Measurements from ENCODE around the gene PIKFYVE. TPM values are rescaled to one million over a fixed set of nuclear protein-coding genes. Genes with fewer than 3 reads are reported as not detected.
"Not testable (repeated sequence)": the region's sequence is repeated elsewhere in the genome, so short reads cannot be mapped to it uniquely, and the experiment has no call there.

The PIKFYVE gene, protein sequence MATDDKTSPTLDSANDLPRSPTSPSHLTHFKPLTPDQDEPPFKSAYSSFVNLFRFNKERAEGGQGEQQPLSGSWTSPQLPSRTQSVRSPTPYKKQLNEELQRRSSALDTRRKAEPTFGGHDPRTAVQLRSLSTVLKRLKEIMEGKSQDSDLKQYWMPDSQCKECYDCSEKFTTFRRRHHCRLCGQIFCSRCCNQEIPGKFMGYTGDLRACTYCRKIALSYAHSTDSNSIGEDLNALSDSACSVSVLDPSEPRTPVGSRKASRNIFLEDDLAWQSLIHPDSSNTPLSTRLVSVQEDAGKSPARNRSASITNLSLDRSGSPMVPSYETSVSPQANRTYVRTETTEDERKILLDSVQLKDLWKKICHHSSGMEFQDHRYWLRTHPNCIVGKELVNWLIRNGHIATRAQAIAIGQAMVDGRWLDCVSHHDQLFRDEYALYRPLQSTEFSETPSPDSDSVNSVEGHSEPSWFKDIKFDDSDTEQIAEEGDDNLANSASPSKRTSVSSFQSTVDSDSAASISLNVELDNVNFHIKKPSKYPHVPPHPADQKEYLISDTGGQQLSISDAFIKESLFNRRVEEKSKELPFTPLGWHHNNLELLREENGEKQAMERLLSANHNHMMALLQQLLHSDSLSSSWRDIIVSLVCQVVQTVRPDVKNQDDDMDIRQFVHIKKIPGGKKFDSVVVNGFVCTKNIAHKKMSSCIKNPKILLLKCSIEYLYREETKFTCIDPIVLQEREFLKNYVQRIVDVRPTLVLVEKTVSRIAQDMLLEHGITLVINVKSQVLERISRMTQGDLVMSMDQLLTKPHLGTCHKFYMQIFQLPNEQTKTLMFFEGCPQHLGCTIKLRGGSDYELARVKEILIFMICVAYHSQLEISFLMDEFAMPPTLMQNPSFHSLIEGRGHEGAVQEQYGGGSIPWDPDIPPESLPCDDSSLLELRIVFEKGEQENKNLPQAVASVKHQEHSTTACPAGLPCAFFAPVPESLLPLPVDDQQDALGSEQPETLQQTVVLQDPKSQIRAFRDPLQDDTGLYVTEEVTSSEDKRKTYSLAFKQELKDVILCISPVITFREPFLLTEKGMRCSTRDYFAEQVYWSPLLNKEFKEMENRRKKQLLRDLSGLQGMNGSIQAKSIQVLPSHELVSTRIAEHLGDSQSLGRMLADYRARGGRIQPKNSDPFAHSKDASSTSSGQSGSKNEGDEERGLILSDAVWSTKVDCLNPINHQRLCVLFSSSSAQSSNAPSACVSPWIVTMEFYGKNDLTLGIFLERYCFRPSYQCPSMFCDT (N-terminal part only)
- 37.4 and 40.2 TPM in 2 replicates for total RNA-seq

DNA sequence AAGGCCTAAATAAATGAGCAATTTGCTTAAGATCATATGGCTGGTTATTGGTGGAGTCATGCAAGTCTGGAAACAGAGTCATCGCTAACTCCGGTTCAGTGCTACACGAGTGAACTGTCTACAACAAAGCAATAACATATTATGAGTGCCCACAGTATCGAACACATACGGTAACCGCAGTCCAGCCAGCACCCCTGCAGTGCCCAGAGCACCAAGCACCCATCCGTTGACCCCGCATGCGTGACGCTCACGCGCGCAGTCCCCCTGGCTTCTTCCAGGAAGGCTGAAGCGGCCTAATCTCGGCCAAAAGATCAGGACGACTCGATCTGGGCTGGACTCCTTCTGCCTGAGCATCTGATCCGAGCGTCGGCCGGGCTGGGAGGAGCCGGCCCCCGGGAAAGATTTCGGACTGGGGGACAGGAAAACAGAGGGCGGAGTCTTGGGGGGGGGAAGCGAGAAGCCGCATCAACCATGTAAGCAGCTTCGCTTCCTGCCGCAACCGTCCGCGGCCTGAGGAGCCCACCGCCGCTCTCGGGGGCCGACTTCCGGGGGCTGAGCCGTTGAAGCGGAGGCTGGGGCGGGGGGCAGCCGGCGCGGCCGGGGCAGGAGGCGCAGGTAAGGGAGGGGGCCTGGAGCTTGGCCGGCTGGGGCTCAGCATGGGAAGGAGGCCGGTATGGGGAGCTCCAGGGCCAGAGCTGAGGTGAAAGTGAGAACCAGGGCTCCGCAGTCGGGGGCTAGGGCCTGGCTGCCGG, at the start of gene PIKFYVE:
Gene PIKFYVE (plus strand): TSS at position 455 of the 752 bp plus-strand sequence. CDS start 5,265 bp downstream, outside the sequence.
- intact Hi-C loops (cut with micrococcal nuclease): loop anchor here (1.0 to 10.0 kb wide), 13 partner anchors 12 to 1737 kb away; partner anchors contain the start of genes CCNYL1, CREB1, FASTKD2 and FZD5

DNA sequence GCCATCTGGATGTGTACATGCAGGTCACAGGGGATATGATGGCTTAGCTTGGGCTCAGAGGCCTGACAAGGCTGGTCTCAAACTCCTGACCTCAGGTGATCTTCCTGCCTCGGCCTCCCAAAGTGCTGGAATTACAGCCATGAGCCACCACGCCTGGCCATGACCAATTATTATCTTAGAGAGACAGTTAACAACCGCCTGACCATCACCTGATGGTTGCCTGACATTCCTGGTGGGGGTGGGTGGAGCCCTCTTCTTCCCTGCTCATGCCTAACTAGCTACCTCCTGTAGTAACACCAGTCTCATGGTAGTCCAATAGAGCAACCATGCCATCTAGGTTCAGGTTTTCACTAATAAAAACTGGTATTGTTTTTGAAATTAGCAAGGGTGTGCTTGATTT, 44.2 kb upstream of the PIKFYVE start:
- intact Hi-C loops (cut with micrococcal nuclease): not testable (repeated sequence)

DNA sequence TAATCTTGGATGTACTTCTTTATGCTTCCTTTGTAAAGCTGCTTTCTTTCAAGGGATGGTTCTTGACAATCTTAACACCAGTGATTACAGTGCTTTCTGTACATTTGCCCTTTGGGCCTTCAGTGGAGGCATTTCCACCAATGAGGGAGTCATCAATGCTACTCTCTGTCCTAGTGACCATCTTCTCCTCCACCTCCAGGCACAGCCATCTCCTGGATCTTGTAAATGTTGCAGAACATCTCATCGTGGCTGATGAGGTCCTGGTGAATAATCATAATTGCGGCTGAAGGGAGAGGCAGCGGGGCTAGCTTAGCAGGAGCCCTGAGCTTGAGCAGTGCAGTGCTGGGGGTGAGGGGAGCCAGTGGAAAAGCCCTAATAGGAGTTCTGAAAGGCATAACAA, 43.7 kb upstream of the PIKFYVE start:
- intact Hi-C loops (cut with micrococcal nuclease): no loop called here

DNA sequence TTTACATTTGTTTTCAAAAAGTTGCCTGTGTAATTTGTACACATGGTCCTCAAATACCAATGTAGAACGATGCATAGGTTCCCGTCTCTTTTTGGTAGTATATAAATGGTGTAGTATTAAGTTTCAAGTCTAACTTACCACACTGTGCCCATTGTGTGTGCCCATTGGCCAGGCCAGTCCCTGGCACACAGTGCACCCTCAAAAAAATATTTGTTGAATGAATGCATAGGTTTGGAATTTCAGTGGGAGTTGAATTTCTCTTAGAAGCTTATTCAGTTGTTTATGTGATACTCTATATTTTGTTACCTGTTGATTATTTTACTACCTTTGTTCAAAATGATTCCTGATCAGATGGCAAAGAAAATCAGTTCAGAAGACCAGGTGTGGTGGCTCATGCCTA, 41.3 kb upstream of the PIKFYVE start:
- intact Hi-C loops (cut with micrococcal nuclease): no loop called here

DNA sequence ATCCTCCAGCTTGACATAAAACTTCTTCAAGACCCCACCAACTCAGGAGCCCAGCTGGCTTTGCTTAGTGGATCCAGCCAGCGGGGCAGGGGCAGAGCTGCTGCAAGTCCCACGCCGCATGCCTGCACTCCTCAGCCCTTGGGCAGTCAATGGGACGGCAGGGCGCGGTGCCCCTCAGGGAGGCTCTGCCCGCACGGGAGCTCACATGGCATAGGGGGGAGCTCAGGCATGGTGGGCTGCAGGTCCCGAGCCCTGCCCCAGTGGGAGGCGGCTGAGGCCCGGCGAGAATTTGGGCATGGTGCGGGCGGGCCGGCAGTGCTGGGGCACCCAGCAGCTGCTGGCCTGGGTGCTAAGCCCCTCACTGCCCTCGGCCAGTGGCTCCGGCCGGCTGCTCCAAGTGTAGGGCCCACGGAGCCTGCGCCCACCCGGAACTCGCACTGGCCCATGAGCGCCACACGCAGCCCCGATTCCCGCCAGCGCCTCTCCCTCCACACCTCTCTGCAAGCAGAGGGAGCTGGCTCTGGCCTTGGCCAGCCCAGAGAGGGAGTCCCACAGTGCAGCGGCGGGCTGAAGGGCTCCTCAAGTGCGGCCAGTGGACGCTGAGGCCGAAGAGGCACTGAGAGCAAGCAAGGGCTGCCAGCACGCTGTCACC, 38.3 kb upstream of the PIKFYVE start:
- intact Hi-C loops (cut with micrococcal nuclease): no loop called here

DNA sequence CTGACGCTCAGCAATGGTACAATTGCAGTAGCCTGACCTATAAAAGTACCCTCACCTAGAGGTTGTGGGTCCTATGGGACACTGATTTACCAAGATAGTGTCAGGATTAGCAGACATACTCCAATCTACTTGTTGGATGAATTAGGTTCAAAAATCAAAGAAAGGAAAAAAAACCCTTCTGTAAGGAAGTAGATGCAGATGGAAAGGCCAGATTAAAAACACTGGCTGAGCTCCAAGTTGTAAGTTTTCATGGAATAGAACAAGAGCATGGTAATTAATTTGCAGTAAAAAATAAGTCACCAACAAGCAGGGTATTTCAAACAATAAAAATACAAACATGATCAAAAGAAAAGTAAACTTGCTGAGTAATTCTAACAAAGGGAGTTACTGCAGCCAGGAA, 37.6 kb upstream of the PIKFYVE start:
- intact Hi-C loops (cut with micrococcal nuclease): no loop called here

DNA sequence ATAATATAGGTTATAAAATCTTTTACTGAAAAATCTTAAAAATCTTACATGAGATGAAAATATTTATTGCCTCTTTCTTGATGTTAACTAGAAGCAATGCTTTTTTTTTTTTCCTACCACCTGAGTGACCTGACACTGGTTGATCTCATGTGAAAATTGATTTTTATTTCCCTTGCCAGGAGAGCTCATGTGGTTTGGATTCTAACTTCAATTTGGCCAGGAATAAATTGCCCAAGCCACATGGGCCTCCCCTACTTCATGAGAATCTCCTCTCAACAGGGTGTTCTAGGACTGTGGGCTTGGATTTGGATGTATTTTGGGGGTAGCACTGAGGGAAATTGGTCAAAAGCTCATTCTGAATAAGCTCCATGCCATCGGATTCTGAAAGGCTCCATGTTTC, 31.3 kb upstream of the PIKFYVE start:
- intact Hi-C loops (cut with micrococcal nuclease): no loop called here

DNA sequence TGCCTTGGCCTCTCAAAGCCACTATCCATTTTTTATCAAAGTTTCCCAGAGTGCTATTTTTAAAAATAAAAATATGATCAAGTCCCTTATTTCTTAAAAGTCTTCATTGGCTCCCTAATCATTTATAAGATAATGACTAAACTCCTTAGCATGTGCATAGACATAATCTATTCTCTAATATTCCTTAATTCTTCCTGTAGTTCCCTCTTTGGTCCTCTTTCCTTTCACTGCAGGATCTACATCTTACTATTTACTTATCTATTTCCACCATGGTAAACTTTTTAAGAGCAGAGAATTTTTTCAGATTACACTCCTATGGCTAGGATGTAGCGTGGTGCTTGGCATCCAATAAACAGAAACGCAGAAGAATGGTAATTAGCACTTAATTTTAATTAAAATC, 30.2 kb upstream of the PIKFYVE start:
- intact Hi-C loops (cut with micrococcal nuclease): no loop called here

DNA sequence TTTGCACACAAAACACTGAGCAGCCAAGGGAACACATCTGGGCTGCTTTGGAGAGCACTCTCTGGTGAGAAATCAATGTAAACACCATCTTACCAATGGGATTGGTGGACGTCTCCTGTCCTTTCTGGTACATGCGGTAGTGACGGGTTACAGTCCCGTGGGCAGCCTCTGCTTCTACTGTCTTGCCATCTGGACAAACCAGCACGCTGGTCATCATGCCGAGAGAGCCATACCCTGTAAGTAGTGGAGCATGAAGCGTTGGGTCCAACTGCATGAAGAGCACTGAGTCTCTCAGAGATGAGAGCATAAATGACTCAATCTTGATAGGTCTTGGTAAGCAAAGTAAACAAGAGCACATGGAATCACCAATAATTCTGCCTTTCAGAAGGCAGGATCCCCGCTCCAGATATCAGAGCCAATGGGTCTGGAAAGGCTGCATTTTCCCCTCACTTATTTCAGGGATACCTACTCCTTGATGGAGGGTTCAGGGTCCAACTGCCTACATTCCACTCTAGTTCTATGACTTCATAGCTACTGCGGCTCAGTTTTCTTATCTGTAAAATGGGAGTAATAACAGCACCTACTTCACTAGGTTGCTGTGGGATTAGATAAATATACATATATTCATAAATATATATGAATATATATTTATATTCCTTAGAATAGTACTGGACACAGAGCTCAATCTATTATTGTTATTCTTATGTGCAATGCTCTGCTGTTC, 26.1 kb upstream of the PIKFYVE start:
- intact Hi-C loops (cut with micrococcal nuclease): no loop called here

DNA sequence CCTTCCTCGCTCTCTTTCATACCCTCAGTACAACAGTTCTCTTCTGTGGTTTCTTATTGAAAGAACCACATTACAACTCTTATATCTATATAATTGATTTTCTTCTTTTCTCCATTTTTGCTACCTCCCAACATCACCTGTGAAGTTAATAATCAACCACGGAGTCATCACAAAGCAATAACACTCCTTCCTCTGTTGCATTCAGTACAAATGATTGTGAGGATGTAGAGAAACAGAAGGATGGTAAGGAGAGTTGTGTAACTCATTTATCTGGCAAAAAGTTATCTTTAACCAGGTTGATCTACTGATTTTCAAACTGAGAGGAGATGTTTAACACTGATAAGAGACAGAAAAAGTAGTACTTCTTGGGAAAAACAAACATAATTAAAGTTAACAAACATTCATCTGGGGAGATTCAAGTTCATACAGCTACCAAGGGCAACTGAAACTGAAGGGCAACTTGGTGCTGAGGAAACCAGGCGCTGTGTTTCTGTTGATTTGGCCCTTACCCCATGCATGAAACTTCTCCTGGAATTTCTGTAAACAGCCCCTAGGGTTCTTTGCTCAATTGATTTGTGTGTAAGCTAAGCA, 25.3 kb upstream of the PIKFYVE start:
- intact Hi-C loops (cut with micrococcal nuclease): no loop called here

DNA sequence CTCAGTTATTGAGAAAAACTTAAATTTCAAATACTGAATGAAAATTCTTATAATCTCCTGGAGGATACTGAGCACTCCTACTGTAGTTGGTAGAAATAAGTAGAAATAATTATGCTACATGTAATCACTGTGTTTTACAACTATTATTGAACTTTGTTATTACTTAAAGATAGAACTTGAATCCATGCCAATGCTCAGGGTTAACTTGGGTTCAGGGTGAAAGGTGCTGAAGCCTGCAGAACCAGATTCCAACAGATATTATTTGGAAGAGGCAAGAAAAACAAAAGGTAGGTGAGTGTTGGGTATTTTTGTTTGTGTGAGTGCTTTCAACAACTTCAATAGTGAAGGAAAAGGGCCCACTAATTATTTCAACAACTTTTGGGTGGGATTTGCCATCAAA, 21.6 kb upstream of the PIKFYVE start:
- intact Hi-C loops (cut with micrococcal nuclease): no loop called here

DNA sequence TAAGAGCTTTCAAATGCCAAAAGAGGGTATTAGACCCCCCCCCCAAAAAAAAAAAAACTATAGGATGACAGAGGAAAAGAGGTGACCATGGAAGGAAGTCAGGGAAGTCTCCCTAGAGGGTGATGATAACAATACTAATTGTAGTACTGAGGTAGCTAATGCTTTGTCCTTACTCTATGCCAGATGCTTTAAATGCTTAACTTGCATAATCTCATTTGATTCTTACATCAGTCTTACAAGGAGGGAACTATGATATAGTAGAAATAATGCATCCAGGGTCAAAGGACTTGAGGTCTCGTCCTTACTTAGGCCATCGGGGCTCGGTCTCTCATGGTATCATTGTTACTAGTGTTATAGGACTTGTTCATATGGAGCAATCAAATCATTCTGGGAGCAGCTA, 20.3 kb upstream of the PIKFYVE start:
- intact Hi-C loops (cut with micrococcal nuclease): no loop called here

DNA sequence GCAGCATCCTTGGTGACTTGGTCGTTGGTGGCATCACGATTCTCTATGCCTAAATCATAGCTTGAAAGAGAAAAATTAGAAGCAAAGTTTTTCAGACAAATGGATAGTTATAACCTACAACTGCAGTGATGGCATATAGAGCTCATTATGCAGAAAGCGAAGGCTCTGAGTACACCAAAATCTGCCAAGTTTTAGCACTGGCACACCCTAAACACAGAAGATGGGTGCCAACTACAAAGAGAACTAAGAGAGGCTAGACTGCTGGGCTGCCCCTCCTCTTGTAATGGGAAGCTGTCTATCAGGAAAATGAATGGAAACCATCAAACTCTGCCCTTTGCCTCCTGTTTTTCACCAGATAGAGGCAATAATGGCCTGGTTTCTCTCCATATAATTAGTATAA, 17.5 kb upstream of the PIKFYVE start:
- intact Hi-C loops (cut with micrococcal nuclease): loop anchor here (1.0 kb wide), 1 partner anchor 46 kb away; no protein-coding TSS in a partner anchor

DNA sequence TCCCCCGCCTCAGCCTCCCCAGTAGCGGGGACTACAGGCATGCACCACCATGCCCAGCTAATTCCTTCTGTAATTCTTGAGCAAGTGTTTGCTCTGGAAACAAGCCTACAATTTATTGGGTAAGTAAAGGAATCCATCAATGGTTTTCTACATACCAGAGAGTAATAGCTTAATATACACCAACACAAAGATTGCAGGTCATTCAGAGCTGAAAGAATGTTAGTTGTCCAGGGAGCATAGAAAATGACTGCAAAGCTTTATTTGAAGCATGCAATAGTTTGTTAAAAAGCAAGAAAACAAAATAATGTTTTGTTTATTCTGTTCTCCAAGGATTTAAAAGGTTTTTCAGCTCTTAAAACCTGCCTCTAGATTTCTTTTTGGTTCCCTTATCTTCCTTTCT, 16.8 kb upstream of the PIKFYVE start:
- intact Hi-C loops (cut with micrococcal nuclease): no loop called here

DNA sequence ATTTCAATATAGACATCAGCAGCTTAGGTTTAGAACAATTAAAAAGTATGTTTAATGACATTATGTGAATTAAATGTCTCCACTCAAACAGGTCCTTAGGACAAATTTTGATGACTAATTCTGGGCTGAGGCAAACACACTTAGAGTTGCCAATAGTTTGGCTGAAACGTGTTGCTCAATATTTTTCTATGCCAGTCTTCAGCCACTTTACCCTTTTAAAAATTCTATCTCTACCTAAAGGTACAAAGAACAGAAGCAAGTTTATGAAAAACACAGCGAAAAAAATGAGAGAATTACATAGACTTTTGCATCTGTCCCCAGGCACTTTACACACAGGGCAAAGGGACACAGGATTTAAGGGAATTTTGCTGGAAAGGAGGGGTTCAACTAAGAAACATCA, 15.7 kb upstream of the PIKFYVE start:
- intact Hi-C loops (cut with micrococcal nuclease): loop anchor here (5.0 to 10.0 kb wide), 2 partner anchors 1483 to 1976 kb away; partner anchors contain the start of genes FASTKD2, MDH1B and ZDBF2

DNA sequence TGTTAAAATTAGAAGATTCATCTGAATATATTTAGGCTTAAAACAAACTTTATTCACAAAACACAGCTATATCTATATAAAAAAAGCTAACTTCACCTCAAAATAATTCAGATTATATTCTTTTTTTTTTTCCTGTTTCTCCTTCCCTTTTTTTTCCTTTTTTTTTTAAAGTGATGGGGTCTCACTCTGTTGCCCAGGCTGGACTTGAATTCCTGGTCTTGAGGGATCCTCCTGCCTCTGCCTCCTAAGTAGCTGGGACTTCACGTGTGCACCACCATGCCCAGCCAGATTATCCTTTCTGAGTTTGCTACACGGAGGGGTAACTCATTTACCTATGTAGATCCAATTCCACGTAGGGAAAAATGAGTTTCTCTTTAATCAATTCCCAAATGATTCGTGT, 15.0 kb upstream of the PIKFYVE start:
- intact Hi-C loops (cut with micrococcal nuclease): loop anchor here (5.0 to 10.0 kb wide), 2 partner anchors 1484 to 1976 kb away; partner anchors contain the start of genes FASTKD2, MDH1B and ZDBF2

DNA sequence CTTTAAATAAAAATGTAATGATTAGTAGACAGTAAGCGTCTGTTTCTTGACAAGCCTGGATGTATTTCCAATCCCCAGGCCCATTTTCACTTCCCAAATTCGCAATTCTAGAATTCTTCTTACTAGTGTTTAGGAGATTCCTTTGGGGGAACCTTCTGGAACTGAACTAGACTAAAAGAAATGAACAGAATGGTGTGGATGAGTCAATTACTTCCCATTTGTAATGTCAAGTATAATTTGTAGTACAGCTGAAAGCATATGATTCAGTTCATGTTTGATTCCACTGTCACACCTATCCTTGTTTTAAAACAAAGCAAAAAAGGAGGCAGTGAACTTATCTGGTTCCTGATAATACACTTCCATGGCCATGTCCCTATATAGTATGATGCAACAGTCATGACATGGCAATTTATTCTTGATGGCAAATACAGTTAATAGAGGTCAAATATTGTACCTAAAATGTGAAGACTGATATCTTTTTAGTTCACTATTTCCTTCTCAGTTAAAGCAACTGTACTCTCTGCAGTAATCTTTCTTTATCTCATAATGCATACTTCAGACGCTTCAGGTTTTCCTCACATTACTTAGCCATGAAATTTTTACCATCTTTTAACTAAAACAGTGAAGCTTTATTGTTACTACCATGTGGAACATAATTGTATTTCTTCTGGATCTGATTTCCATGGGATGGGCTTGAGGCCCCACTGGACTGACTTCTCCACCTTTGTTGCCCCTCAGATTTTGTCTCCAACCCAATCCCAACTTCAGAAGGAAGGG, 13.2 kb upstream of the PIKFYVE start:
- intact Hi-C loops (cut with micrococcal nuclease): loop anchor here (5.0 to 10.0 kb wide), 2 partner anchors 1486 to 1978 kb away; partner anchors contain the start of genes FASTKD2, MDH1B and ZDBF2

DNA sequence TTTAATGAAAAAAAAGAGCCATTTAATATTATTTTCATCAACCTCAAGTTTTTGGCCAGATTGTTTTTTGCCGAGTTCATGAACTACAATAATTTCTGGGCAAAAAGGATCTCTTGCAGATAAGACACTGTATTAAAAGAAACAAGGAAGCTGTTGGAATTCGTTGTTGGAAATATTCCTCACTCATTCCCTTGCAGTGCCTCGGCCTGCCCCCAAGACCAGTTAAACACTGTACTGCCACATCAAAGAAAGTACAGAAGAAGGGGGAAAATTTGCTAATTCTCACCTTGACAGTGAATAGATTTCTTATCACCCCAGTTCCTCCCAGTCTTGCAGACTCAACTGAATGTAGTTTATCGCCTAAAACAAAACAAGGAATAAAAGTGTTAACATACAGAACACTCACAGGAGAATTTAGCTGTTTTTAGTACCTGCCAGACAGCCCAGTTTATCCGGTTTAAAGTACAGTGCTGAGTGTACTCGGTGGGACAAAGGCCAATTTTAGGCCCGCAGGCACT, 12.4 kb upstream of the PIKFYVE start:
- intact Hi-C loops (cut with micrococcal nuclease): loop anchor here (1.0 to 10.0 kb wide), 12 partner anchors 13 to 1979 kb away; partner anchors contain the start of genes CCNYL1, FASTKD2, MDH1B and METTL21A
